Vagina (tissue), 2 donors: Measurements from ENCODE around the gene ALDH3A1.

Source experiments
- POLR2A ChIP-seq, 2 donors: fragments of 450-650 bp; IDR thresholded peaks; one replicate each; pipeline ENCODE4 v1.6.1; 2017; ENCODE audit warnings: antibody characterized with exemption in 2 of 2, mild to moderate bottlenecking in 2 of 2, moderate library complexity in 2 of 2
- POLR2AphosphoS5 ChIP-seq, 2 donors: sonication (generic); formaldehyde crosslinking; IDR thresholded peaks; one replicate each; pipeline ENCODE4 v1.9.0; 2017; ENCODE audit warnings: antibody characterized with exemption in 2 of 2, mild to moderate bottlenecking in 2 of 2, low read depth in 1 of 2; ENCODE audit not compliant: insufficient read depth in 1 of 2
- TF ChIP-seq, protein P1 (sequence below), 3 experiments: fragments of 450-650 bp in 2 of 3; fragments of 200-600 bp in 1 of 3; sonication (generic) in 1 of 3; IDR thresholded peaks; one replicate each; pipeline ENCODE4 v1.5.1; 2017 to 2019; ENCODE audit warnings: antibody characterized with exemption in 3 of 3, mild to moderate bottlenecking in 2 of 3, moderate library complexity in 2 of 3

GRCh38 chr17:19737305-19738072 is 10.6 kb downstream of the ALDH3A1 start:
- TF ChIP-seq, protein P1, sequence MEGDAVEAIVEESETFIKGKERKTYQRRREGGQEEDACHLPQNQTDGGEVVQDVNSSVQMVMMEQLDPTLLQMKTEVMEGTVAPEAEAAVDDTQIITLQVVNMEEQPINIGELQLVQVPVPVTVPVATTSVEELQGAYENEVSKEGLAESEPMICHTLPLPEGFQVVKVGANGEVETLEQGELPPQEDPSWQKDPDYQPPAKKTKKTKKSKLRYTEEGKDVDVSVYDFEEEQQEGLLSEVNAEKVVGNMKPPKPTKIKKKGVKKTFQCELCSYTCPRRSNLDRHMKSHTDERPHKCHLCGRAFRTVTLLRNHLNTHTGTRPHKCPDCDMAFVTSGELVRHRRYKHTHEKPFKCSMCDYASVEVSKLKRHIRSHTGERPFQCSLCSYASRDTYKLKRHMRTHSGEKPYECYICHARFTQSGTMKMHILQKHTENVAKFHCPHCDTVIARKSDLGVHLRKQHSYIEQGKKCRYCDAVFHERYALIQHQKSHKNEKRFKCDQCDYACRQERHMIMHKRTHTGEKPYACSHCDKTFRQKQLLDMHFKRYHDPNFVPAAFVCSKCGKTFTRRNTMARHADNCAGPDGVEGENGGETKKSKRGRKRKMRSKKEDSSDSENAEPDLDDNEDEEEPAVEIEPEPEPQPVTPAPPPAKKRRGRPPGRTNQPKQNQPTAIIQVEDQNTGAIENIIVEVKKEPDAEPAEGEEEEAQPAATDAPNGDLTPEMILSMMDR (IDR thresholded peaks at IDR 0.05), result no peak
- TF ChIP-seq POLR2A (IDR thresholded peaks at IDR 0.05), result no peak
- no peak for TF ChIP-seq POLR2AphosphoS5 (IDR thresholded peaks at IDR 0.05; ENCODE audit: insufficient read depth in 1 of 2, low read depth in 1 of 2)
